Measurements from ENCODE around the gene PACC1.

The PACC1 gene

DNA sequence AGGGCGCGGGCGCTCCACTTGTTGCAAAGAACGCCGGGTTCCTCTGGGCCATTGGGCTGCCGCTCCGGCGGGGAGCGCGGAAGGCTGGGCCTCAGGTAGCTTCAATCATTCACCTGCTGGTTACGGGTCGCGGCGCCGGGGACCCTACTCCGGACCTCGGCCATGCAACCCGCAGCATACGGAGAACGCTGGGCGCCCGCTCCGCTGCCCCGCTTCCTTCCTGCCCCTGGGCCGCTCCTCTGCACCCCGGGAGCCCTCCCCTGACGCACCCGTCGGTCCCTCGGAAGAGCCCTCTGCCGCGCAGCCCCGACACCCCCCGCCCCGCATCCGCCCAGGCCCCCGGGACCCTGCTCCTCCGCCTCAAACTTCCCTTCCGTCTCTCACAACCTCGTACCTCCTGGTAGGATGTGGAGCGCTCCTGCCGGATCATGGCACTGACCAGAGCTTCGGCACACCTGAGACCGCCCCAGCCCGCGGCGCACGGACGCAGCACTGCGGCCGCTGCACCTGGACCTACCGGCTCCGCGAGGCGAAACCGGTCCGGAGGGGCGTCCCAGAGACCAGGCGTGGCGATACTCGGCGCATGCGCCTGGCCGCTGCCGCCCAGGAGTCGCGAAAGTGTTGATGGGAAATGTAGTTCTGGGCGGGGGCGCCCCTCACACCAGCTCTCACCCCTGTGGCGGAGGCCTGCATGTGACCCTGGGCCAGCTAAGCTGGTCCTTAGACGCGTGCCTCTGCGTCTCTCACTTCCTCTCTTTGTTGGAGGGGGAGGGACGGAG lies at the start of gene PACC1:
PACC1 (minus strand) TSS at position 559 of the 779 bp plus-strand sequence; CDS start at position 430, 129 bp downstream.
- peak; percentile 98 for DNase-seq

DNA sequence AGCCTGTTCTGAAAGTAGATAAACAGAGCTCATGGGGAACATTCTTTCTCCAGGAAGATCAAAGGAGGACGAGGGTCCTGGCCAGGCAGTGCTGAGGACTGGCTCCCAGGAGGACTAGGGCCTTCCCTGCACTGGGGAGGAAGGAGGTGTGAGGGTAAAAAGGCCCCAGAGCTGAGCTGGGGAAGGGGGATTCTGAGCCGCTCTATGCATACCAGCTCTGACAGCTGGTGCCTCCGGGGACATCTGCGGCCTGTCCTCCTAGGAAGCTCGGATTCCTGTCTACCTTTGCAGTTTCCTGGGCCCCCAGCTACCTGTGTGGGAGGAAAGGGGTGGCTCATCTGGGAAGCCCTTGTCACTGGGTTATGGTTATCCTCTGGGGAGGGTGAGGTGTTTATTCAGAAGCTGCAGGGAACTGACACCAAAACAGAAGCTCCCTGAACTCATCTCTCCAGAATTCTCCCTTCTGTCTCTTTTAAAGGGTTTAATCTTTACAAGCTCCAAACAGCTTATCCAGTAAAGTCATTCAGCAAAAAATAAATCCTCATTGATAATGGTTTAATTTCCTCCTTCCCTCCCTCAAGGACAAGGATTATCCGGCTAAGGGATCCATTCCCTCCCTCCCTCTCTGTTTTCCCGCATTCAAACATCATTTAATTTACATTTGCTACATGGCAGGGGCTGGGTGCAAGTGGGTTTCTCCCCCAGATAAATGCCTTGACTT lies 49.0 kb upstream of the PACC1 start:
- DNase-seq: peak; percentile 94

DNA sequence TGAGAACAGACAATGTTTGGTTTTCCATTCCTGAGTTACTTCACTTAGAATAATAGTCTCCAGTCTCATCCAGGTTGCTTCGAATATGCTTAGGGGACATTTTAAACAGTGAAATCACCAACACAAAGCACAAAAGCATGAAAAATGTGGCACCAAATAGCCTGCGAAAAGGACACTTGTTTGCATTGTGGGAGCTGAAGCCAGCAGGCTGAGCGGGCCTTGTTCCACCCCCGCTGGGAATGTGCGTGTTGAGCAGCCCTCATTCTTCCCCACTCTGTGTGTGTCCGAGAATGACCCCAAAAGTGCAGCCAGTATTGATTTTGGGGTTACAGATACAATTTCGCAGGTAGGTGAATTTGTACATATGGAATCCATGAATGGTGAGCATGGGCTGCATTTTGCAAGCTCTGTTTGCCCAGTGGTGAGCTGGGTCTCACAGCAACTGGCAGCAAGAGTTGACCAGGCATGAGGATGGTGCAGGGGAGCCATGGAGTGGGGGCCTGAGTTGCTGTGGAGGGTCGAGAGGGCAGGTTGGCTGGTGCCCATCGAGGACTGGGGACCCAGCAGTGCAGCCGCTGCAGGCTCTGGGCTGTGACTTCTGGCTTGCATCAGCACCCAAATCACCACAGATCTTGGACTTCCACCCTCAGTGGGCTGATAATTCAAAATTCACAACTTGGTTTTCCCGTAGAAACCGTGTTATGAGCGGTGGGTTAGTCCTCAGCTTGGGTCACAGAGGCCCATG lies 47.4 kb upstream of the PACC1 start:
- DNase-seq: no peak

DNA sequence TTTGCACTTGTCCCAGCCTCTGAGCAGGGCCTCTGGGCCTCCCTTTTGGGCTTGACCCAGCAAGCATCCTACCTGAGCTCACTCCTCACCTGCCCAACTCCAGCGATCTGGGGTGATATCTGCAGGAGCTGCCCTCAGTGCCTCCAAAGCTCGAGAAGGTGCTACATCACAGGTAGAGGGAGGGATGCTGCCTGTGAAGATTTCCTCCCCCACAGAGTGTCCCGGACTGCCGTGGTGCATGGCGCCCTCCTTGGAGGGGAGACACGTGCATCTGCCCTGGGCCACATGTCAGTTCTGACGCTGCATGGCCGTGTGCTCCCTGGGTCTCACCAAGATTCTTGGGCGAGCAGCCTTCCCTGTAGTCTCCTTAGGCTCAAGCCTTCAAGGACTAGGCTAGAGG lies 45.7 kb upstream of the PACC1 start:
- no peak for DNase-seq

DNA sequence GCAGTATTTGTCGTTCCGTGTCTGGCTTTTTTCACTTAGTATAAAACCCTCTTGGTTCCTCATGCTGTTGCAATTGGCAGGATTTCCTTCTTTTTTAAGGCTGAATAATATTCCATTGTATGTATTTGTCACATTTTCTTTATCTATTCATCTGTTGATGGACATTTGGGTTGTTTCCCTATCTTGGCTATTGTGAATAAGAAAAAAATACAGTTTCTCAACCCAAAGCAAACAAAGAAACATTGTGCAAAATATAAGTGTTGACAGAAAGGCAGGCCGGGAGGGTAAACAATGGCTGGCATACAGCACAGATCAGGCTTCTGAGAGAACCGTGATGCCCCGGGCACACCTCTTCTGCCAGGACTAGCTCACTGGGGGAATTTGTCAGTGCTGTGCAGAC lies 45.0 kb upstream of the PACC1 start:
- DNase-seq: no peak

DNA sequence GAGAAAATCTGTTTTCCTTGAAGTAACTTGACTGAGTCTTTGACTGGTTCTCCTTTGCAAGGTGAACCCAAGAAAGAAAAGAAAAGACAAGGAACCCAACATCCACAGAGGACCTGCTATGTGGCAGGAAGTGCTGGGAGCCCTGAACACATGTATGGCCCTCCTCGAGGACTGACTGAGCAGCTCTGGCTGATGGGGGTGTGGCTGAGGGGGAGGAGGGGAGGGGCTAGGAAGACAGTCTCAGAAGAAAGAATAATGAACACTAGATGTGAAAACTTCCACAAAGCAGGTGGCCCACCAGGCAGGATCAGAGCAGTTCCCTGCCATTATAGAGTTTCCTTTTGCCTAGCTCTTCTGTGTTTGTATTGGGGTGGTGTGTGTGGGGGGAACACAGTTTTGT lies 44.1 kb upstream of the PACC1 start:
- peak; percentile 59 for DNase-seq

DNA sequence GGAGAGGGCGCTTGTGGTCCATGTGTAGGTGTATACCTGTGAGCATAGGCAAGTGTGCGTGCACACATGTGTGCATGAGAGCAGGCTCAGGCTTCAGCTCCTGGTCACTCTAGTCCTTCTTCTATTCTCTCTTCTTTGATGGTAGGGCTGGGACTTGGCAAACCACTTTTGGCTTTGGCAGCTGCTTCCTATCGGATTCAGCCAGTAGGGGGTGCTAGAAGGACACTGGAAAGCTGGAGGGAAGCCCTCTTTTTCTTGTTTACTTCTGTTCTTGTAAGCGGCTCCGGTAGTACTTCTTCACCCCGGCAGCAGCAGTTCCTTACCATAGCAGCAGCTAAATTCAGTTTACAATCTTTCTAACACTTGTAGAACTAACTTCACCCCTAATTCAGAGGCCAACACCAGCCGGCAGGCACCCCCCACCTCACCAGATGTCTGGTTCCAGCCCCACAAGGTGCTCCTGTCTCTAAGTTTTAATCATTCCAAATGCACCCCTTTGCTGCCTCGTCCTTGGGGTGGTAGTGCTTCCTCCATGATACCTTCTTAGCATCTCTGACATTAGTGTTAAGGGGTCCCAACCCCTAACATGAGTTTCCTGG lies 43.2 kb upstream of the PACC1 start:
- peak; percentile 88 for DNase-seq

DNA sequence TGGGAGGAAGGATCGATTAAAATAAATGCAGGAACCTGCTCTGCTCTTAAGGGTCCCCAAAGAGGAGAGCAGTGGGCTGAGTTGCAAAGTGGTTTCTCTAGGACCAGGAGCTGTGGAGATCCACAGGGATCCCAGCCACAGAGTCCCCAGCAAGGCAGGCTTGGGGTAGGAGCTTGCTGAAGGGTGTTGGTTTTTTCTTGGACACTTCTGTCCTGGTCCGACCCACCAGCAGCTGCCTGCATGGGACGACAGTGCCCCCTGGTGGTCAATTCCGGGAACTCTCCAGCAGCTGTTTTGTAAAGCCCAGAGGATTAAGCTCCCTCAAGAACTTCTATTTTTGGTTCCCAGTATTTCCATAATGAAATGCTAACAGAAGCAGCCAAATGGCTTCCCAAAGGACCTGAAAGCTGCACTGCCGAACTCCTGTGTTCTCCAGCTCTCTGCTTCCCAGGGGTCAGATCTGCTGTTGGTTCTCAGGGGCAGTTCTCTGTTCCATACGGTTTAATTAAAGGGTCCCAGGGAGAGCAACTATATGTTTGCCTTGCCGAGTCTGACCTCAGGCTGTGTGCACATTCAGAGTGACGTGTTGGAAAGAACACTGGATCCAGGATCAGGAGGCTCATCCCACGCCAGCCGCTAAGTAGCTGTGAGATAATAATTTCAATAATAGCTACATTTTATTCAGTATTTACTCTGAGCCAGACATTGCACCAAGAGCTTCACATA lies 41.3 kb upstream of the PACC1 start:
- peak; percentile 93 for DNase-seq

DNA sequence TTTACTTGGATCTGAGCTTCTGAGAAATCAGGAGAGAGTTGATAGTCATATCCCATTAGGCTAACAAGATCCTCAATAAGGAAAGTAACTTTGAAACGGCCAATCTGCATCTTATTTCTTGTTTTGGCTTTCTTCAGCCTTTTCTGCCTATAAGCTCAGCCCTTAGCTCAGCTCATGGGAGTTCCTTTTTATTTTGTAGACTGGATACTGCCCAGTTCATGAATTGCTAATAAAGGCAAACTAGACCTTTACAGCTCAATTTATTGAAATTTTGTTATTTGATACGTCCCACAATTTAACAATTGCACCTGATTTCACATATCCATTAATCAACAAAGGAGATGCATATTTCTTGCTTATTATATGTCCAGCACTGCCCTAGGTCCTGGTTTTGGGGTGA lies 40.7 kb upstream of the PACC1 start:
- no peak for DNase-seq

DNA sequence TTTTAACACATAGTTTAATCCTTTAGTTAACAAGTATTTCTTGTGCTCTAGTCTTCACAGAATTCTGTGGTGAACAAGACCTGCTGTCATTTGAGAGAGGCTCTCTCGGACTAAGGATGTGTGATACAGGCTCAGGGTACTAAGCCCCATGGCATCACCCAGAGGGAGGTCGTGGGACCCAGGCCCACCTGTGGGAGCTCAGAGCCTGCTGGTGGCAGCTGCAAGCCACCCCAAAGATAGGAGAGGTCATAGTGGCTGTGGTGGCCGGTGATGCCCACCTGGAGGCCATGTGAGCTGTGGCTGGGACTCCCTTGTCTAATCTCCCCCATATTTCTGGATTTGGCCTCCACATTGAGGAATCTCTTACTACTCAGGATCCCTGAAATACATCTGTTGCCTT lies 40.1 kb upstream of the PACC1 start:
- DNase-seq: no peak

DNA sequence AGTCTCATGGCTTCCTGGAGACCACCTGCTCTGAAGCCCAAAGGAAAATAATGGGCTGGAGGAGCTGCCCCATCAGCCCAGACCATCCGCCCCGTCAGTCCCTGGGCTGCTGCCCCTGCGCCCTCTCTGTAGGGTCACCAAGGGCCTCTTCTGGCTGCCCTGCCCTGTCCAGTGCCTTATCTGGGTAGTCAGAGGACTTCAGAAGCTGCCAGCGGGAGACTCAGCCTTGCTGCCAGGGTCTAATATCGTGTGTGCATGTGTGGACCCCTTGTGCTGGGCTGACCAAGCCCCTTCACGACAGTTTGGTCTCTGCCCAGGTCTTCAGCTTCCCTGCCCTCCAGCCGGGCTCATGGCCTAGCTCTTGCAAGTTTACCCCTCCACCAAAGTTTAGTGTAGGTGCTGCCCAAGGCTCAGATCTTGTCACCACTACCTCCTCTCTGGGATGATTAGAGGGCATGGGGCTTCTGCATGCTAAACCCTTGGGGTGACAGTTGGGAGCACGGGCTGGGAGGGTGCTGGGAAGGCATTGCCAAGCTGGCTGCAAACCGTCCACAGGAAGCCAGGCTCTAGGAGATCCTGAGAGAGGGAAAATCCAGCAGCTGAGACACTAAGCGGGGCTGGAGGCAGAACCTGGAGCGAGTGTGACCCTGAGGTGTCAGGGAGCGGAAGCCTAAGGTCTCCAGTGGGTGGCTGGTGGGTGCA lies 38.6 kb upstream of the PACC1 start:
- no peak for DNase-seq

DNA sequence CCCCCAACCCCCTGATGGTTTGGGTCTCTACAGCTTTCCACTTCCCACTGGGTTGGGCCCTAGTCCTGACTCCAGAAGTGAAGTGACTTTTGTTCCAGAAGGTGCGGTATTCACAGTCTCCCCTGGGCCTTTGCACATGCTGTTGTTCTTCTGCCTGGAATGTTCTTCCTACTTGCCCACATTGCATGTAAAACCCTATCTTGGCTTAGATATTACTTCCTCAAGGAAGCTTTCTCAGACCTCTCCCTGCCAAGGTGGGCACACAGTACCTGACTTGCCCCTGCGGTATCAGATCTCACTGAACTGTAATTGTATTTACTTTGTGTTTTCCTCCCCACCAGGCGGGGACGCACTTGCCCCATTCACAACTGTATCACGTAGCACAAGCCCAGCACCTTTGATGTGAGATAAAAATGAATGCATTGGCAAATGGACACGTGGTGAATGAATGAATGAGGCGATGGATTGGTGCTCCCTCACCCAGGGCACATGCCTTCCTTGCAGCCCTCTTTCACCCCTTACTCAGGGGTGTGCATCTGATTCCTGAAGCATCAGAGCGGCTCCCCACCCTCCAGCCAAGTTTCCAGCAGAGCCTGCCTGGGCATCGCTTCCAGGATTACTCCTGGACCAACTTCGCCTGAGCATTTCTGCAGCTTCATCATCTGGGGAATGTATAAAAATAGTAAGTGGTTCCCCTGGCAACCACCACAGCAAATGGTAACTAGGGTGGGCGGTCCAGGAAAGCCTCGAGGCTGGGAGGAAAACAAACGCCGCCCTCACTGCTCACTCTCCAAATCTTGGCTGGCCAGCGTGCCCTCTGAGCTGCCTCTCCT lies 37.9 kb upstream of the PACC1 start:
- no peak for DNase-seq

DNA sequence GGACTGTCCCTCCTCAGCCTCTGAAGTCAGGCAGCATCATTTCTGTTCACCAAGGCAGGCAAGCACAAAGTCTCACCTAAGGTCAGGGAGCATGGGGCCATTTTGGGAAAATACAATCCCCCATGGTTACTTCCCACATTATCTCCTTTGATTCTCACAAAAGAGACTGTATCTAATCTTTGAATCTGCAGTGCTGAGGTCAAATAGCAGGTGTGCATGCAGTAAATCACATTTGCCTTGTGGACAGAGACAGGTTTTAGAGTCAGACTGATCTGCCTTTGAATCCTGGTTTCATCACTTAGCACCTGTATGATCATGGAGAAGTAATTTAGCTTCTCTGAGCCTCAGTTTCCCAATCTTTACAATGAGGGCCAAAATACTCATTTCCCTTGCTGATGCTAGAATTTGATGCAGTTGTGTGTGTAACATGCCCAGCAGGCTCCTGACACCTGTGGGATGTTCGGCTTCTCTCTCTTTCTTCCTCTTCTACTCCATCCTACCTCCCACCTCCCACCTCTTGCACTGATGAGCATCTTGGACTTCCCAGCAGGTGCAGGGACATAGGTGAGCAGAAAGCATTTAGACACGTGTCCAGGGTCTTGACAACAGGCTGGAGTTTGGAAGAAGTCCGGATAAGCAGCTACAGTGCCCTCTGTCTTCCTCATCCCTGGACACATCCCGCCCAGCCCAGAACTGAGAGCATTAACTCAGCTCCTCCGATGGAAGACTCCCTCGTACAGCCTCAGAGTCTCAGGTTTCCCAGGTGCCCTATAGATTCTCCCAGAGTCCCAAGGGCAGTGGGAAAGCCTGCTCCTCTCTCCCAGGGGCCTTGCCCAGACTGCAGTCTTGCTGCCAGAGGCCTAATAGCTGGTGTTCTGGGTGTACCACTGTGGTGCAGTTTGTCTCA lies 37.0 kb upstream of the PACC1 start:
- no peak for DNase-seq

DNA sequence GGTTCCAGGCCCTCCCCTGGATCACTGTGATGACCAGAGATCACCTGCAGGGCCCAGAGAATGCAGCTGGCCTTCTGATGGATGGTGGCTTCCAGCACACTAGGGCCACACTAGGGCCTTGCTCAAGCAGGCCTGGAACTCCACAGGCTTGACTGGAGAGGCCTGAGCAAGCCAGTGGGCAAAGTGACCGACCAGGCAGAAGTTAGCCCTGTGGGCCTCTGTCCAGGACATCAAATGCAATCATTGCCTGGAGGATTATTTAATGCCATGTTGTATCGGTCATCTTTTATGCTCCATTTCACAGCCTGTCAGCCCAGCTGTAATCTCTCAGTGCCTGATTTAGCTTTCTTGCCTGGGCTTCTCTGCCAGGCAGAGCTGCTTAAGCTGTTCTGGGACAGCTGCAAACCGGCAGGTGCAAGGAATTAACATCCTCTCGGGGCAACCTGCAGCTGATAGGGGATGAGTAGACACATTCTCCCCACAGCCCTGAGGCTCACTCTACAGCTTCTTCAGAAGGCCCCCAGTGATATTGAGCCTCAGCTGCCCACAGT lies 35.7 kb upstream of the PACC1 start:
- peak; percentile 91 for DNase-seq

DNA sequence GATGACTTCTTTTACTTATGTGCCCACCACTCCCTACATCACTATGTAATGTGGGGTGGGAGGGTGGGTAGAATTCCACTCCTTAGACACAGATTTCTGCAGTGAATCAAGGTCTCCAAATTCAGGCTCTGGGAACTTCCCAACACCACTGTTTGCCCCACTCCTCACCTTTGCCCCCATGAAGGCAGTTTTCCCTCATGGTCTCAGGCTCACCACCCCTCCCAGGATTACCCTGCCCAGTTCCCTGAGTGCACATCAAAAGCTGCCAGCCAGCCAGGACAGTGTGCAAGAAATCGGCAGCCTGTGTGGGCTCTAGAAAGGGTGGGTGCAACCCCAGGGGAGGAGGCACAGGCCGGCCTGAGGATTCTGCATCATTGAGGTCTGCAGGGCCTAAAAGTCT lies 32.8 kb upstream of the PACC1 start:
- DNase-seq: no peak

DNA sequence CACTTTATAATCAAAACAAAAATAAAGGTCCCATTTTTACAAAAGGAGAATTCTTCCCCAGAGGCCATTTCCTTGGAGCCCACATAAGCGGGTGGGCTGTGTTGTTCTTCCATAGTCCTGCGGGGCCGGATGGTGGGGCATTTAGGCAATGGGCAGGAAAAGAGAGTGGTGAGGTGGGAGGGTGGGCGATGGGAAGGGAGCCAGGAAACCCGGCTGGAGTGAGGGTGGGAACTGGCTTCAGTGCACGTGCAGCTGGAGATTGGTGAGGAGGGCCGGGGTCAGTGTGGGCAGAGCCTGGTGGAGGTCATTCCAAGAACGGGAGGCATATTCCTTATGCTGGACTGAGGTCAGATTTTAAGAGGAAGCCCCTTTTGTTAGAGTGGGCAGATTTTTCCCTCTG lies 31.6 kb upstream of the PACC1 start:
- no peak for DNase-seq

DNA sequence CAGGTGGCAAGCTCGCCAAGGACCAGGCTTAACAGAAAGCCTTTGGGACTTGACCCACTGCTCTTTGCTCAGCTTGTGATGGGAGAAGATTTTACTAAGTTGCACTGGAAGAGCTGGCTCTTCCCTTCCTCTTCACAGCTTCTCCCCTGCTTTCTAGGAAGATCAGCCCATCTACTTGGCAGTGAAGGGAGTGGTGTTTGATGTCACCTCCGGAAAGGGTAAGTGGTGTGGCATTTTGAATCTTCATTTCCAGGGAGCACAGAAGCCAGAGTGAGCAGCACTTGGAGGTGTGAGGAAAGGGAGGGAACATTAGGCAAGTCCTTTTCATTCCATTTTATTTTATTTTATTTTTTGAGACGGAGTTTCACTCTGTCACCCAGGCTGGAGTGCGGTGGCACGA lies 27.7 kb upstream of the PACC1 start:
- DNase-seq: no peak

DNA sequence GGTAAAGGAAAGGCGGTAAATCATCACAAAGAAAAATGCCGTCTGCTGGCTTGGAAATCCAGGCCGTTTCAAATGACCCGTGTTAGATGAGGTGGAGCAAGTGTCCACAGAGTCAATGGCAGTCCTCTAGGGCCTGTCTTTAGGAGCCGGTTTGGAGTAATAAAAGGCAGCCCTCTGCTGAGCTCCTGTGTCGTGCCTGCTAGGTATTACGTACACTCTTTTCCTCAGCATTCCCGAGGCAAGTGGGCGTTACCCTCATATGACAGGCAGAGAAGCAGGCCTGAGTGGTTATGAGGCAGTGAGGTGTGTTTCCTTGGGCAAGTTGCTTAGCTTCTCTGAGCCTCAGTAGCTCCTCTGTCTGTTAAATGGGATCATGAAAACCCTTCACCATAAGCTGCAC lies 25.7 kb upstream of the PACC1 start:
- DNase-seq: no peak

DNA sequence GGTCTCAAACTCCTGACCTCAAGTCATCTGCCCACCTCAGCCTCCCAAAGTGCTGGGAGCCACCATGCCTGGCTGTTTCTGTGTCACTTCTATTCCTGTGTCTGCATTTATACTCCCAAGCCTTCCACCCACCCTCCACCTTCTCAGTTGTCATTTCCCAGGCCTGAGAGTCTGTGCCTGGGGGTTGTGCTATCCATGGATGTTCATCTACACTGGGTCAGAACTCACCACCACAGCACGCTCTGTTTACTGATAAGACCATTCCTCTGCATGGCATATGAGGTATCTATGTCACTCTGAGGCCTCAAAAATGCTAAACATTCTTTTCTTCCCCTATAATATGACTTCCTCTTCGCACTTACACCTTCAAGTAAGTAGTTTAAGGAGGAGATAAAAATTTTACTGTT lies 24.1 kb upstream of the PACC1 start:
- no peak for DNase-seq
